ENCODE measurements around the gene OR56B4. TPM values are rescaled to one million over a fixed set of nuclear protein-coding genes. Genes with fewer than 3 reads are reported as not detected.
"Not testable (repeated sequence)": the region's sequence is repeated elsewhere in the genome, so short reads cannot be mapped to it uniquely, and the experiment has no call there.

OR56B4 gene, protein sequence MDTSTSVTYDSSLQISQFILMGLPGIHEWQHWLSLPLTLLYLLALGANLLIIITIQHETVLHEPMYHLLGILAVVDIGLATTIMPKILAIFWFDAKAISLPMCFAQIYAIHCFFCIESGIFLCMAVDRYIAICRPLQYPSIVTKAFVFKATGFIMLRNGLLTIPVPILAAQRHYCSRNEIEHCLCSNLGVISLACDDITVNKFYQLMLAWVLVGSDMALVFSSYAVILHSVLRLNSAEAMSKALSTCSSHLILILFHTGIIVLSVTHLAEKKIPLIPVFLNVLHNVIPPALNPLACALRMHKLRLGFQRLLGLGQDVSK
- total RNA-seq: not detected
- long read RNA-seq: 0 reads

DNA sequence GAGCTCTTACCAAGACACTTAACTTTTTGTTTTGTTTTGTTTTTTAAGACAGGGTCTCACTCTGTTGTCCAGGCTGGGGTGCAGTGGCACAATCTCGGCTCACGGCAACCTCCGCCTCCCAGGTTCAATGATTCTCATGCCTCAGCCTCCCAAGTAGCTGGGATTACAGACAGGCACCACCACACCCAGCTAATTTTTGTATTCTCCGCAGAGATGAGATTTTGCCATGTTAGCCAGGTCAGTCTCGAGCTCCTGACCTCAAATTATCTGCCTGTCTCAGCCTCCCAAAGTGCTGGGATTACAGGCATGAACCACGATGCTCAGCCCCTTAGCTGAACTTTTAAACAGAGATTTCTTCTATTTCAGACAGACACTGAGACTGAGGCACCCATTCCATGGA is at the start of gene OR56B4:
Gene OR56B4 (plus strand): TSS at position 301 of the 400 bp plus-strand sequence. CDS start 95 bp downstream, at position 396.
- ATAC-seq; DNase-seq; H3K36me3 ChIP-seq; H3K27ac ChIP-seq; intact Hi-C loops (cut with DNase I); H3K9me3 ChIP-seq; H3K4me3 ChIP-seq; H3K27me3 ChIP-seq; H3K4me1 ChIP-seq: not testable (repeated sequence)
- 70% methylated on average over 6 of the region's 6 CpGs for WGBS (ENCODE audit: insufficient coverage, low coverage, low lambda C conversion rate, missing lambda C conversion rate)

DNA sequence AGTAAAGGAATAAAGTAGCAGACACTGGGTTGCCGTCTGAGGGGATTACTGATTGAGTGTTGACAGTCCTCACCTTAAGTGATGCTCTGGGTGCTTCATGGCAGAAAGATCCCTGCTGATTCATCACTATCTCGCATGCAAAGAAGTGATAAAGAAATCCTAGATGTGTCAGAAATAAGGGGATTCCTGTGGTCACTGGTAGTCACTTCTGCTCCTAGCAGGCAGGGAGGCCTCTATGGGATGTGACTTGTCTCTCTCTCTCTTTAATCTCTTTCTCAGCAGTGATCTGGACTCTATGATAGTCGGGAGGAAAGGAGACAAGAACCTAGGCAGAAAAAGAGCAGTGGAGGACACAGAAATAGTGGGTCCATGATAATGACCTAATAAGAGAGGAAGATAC is 46.0 kb upstream of the OR56B4 start:
- H3K4me1 ChIP-seq: no peaks in the 10 kb centered on the region
- DNase-seq (no peak), ATAC-seq (no peak)
- no peak for TF ChIP-seq POLR2A (IDR thresholded peaks at IDR 0.05)
- TF ChIP-seq, protein P1, sequence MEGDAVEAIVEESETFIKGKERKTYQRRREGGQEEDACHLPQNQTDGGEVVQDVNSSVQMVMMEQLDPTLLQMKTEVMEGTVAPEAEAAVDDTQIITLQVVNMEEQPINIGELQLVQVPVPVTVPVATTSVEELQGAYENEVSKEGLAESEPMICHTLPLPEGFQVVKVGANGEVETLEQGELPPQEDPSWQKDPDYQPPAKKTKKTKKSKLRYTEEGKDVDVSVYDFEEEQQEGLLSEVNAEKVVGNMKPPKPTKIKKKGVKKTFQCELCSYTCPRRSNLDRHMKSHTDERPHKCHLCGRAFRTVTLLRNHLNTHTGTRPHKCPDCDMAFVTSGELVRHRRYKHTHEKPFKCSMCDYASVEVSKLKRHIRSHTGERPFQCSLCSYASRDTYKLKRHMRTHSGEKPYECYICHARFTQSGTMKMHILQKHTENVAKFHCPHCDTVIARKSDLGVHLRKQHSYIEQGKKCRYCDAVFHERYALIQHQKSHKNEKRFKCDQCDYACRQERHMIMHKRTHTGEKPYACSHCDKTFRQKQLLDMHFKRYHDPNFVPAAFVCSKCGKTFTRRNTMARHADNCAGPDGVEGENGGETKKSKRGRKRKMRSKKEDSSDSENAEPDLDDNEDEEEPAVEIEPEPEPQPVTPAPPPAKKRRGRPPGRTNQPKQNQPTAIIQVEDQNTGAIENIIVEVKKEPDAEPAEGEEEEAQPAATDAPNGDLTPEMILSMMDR (IDR thresholded peaks at IDR 0.05): no peak
- H3K9me3 ChIP-seq: no peaks in the 10 kb centered on the region
- no peaks in the 10 kb centered on the region for H3K36me3 ChIP-seq
- intact Hi-C loops (cut with DNase I): no loop called here
- no peak overlapping the region for H3K4me3 ChIP-seq
- no peak overlapping the region for H3K27ac ChIP-seq
- H3K27me3 ChIP-seq: no peaks in the 10 kb centered on the region
- 50% methylated on average over 3 of the region's 3 CpGs for WGBS (ENCODE audit: insufficient coverage, low coverage, low lambda C conversion rate, missing lambda C conversion rate)

DNA sequence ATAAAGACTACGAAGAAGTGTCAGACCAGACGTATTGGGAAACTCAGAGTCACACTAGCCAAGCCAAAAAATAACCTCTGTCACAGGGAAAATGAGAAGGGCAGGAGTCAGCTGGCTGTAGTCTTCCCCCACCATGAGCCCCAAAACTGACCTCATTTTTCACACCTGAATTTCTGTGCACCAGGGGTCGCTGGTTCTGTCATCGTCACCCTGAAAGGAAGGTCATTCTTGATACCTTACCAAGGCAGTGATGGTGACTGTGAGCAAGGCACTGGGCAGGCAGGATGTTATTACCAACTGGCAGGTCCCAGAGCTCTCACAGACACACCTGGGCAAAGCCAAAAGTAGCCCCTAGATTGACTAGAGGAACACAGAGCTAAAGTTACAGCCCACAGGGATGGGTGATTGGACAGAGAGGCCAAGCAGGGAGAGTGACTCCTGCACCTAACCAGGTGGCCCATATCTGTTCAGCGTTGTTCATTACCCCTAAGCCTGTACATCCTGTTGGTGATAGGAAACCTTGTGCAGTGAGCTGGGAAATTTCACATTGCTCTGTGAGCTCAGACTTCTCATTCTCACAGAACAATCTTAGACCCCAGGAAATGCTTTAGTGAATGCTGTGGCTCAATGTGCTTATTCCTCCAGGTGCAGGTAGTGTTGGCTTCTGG is 44.7 kb upstream of the OR56B4 start:
- 37% methylated on average over 2 of the region's 5 CpGs for WGBS (ENCODE audit: insufficient coverage, low coverage, low lambda C conversion rate, missing lambda C conversion rate)
- H3K27ac ChIP-seq: no peak overlapping the region
- no peaks in the 10 kb centered on the region for H3K27me3 ChIP-seq
- DNase-seq (no peak), ATAC-seq (no peak)
- H3K4me3 ChIP-seq: no peak overlapping the region
- H3K36me3 ChIP-seq: no peaks in the 10 kb centered on the region
- intact Hi-C loops (cut with DNase I): no loop called here
- no peaks in the 10 kb centered on the region for H3K9me3 ChIP-seq
- no peak for TF ChIP-seq POLR2A (IDR thresholded peaks at IDR 0.05)
- TF ChIP-seq, protein P1 (IDR thresholded peaks at IDR 0.05): no peak
- no peaks in the 10 kb centered on the region for H3K4me1 ChIP-seq

DNA sequence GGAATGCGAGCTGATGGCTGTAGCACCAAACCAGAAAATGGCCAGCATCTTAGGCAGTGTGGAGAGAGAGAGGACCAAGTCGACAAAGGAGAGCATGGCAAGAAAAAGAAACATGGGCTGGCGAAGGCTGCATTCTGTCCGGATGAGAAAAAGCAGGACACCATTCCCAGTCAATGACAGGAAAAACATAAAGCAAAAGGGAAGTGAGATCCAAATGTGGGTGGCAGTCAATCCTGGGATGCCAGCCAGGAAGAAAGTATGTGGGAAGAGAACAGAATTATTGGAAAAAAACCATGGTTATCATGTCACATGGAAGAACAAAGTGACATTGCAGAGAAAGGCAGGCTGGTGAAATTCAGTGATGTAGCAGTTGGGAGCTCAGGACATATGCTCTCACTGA is 40.0 kb upstream of the OR56B4 start:
- 56% methylated on average over 4 of the region's 4 CpGs for WGBS (ENCODE audit: insufficient coverage, low coverage, low lambda C conversion rate, missing lambda C conversion rate)
- Histone ChIP-seq H3K9me3 (no peaks in the 10 kb centered on the region), H3K4me3 (no peak overlapping the region), H3K36me3 (no peaks in the 10 kb centered on the region), H3K27me3 (no peaks in the 10 kb centered on the region), H3K4me1 (no peaks in the 10 kb centered on the region), H3K27ac (no peak overlapping the region)
- DNase-seq (no peak), ATAC-seq (no peak)
- TF ChIP-seq POLR2A (IDR thresholded peaks at IDR 0.05): no peak
- TF ChIP-seq, protein P1 (IDR thresholded peaks at IDR 0.05): no peak
- intact Hi-C loops (cut with DNase I): no loop called here

DNA sequence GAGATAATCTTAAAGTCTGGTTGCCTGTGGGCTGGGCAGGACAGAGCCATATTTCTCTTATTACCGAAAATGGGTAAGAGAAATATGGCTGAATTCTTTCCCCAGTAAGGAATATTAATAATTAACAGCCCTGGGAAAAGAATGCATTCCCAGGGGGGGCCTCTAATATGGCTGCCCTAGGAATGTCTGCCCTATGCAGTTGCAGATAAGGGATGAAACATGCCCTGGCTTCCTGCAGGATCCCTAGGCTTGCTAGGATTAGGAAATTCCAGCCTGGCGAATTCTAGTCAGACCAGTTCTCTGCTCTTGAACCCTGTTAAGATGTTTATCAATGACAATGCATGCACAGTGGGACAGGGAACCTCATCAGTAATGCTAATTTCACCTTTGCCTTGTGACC is 31.0 kb upstream of the OR56B4 start:
- WGBS (ENCODE audit: insufficient coverage, low coverage, low lambda C conversion rate, missing lambda C conversion rate): 78% methylated on average over 2 of the region's 2 CpGs
- intact Hi-C loops (cut with DNase I); ATAC-seq; DNase-seq; H3K9me3 ChIP-seq; H3K36me3 ChIP-seq; H3K4me3 ChIP-seq; H3K27ac ChIP-seq; H3K4me1 ChIP-seq; H3K27me3 ChIP-seq: not testable (repeated sequence)
